Stimulated activated CD8-positive, alpha-beta memory T cell treated with anti-CD3 and anti-CD28 coated beads, Interleukin-12 subunit alpha, Interleukin-12 subunit beta, amount 100 ng/mL, for 1 hour (primary cell): ENCODE data around the gene ABRACL.

Experiments
- DNase-seq: peaks from one replicate; pipeline ENCODE4 v3.0.0-alpha.2; 2020; ENCODE audit warnings: low read depth

ABRACL gene

GRCh38 chr6:139055709-139056108 is 27.2 kb downstream of the ABRACL start:
- no peak for DNase-seq

GRCh38 chr6:139058029-139058428 is 29.5 kb downstream of the ABRACL start:
- no peak for DNase-seq

GRCh38 chr6:139060332-139060731 is 31.8 kb downstream of the ABRACL start:
- DNase-seq, result no peak

GRCh38 chr6:139062932-139063646 is 34.5 kb downstream of the ABRACL start:
- no peak for DNase-seq

GRCh38 chr6:139064981-139065665 is 36.6 kb downstream of the ABRACL start:
- DNase-seq, result no peak

GRCh38 chr6:139066080-139066479 is 37.5 kb downstream of the ABRACL start:
- DNase-seq, result no peak

GRCh38 chr6:139068846-139069245 is 40.3 kb downstream of the ABRACL start:
- DNase-seq, result no peak

GRCh38 chr6:139073118-139073517 is 44.6 kb downstream of the ABRACL start:
- DNase-seq, result no peak

- DNase-seq, result no peak
Observed at GRCh38 chr6:139079018-139079417, 50.5 kb downstream of the ABRACL start.

- no peak for DNase-seq
Observed at GRCh38 chr6:139080255-139080920, 51.8 kb downstream of the ABRACL start.

GRCh38 chr6:139081471-139081870 is 52.9 kb downstream of the ABRACL start:
- DNase-seq, result no peak

GRCh38 chr6:139082370-139082769 is 53.8 kb downstream of the ABRACL start:
- DNase-seq, result no peak

- no peak for DNase-seq
Observed at GRCh38 chr6:139091826-139092225, 63.3 kb downstream of the ABRACL start.
